Activated CD4-positive, alpha-beta T cell treated with anti-CD3 and anti-CD28 coated beads, Interleukin-2, amount 50 U/mL, for 48 hours (primary cell): ENCODE measurements around the gene APOC4.
"Not testable (repeated sequence)": the region's sequence is repeated elsewhere in the genome, so short reads cannot be mapped to it uniquely, and the experiment has no call there.

Experiments
- DNase-seq, 2 experiments: peaks; one replicate each; pipeline ENCODE4 v3.0.0-alpha.2; 2020

APOC4 gene

GRCh38 chr19:44942067-44942571, at the start of gene APOC4:
APOC4 (plus strand) TSS chr19:44942237; CDS start chr19:44942278, 41 bp downstream.
- no peak for DNase-seq

- DNase-seq, result no peak
These were observed 49.1 kb upstream of the APOC4 start for GRCh38 chr19:44892932-44893331.

- no peak for DNase-seq
These were observed 48.5 kb upstream of the APOC4 start for GRCh38 chr19:44893332-44894051.

- DNase-seq, result no peak
These were observed 48.0 kb upstream of the APOC4 start for GRCh38 chr19:44894052-44894400.

GRCh38 chr19:44894946-44895345, 47.1 kb upstream of the APOC4 start:
- no peak for DNase-seq

- DNase-seq, result no peak
These were observed 44.2 kb upstream of the APOC4 start for GRCh38 chr19:44897835-44898234.

- no peak for DNase-seq
These were observed 41.5 kb upstream of the APOC4 start for GRCh38 chr19:44900328-44901244.

- DNase-seq, result no peak
These were observed 38.8 kb upstream of the APOC4 start for GRCh38 chr19:44903216-44903601.

GRCh38 chr19:44903602-44904425, 38.2 kb upstream of the APOC4 start:
- peak; percentile 78 to 82 for DNase-seq

- DNase-seq, result peak in 1 of 2 experiments; percentile 19
These were observed 37.5 kb upstream of the APOC4 start for GRCh38 chr19:44904426-44904994.

- DNase-seq, result no peak
These were observed 36.4 kb upstream of the APOC4 start, which contains the start of gene APOE for GRCh38 chr19:44905437-44906160. APOE (plus strand) TSS chr19:44905796; CDS start chr19:44906625, 829 bp downstream.

GRCh38 chr19:44907613-44908012, 34.4 kb upstream of the APOC4 start:
- no peak for DNase-seq

GRCh38 chr19:44908074-44908835, 33.8 kb upstream of the APOC4 start:
- DNase-seq, result no peak

GRCh38 chr19:44908836-44909261, 33.2 kb upstream of the APOC4 start:
- DNase-seq, result no peak

- DNase-seq, result no peak
These were observed 32.3 kb upstream of the APOC4 start for GRCh38 chr19:44909775-44910174.

- not testable (repeated sequence) for DNase-seq
These were observed 30.1 kb upstream of the APOC4 start for GRCh38 chr19:44911896-44912295.

- no peak for DNase-seq
These were observed 29.2 kb upstream of the APOC4 start for GRCh38 chr19:44912854-44913253.

- not testable (repeated sequence) for DNase-seq
These were observed 28.3 kb upstream of the APOC4 start for GRCh38 chr19:44913512-44914432.

GRCh38 chr19:44914433-44915206, 27.4 kb upstream of the APOC4 start, which contains the start of gene APOC1:
APOC1 (plus strand) TSS chr19:44914608; CDS start chr19:44914892, 284 bp downstream.
- peak; percentile 78 to 86 for DNase-seq
